Skin epidermis (tissue), 12 donors: ENCODE measurements around the gene RGL1.
A peak's percentile ranks its signal among the peaks of the same experiment; 100 is the strongest.

ENCODE experiments used
- H3K27ac ChIP-seq, 21 experiments: fragments of 200-600 bp; sonication (generic) in 11 of 21; one replicate each; pipeline ENCODE4 v1.5.0; 2020; ENCODE audit warnings: mild to moderate bottlenecking in 3 of 21, inconsistent platforms in 2 of 21, moderate library complexity in 2 of 21
- H3K4me3 ChIP-seq, 7 experiments: fragments of 200-600 bp; sonication (generic) in 2 of 7; one replicate each; pipeline ENCODE4 v1.5.0; 2020; ENCODE audit warnings: inconsistent platforms in 2 of 7, mild to moderate bottlenecking in 2 of 7, moderate library complexity in 1 of 7

Gene RGL1

DNA sequence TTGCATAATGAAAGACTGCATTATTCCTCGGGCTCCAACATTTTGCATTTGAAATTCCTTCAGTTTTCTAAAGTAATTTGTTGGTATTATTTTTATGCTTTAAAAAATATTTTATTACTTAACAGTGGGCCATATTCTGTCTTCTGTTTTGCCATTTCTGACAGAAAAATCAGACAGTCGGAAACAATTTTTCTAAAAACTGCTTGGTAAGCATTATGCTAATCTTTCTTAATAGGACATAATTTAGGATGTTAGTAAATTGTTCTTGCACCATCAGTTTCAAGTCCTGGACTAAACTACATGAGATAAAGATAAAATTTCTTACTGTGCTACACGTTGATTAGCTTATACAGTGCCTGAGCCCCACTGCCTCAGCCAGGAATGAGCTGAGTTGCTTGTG, 11.2 kb downstream of the RGL1 start:
- Histone ChIP-seq H3K4me3 (no peak overlapping the region), H3K27ac (no peak overlapping the region)

DNA sequence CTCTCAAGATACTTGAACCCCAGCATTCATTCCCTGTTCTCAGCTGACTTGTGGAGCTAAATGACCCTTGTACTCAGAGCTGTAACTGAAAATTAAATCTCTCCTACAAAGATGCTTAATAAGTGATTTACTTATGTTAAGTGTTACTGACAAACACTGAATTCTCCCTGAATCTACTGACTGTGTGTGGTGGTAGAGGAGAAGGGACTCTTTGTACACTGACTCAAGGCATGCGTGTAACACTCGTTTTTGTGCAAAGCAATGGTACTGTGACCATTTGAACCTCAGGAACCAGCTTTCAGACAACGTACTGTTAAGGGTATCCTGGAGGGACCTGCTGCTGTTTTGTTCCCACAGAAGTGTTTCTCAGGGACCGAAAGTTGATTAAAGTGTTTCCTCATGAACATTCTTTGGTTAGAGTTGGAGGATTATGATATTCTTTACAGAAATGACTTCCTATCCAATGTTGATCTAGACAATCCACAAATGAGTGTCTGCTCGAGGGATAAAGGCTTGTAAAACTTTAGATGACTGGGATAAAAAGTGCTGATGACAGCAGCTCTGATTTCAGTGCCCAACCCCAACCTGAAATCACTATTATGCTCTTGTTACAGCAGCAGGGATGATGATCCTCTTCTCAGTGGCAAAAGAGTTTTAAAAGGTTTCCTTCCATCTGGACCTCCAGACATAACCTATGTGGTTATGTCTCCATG, 12.8 kb downstream of the RGL1 start:
- no peak overlapping the region for H3K4me3 ChIP-seq
- H3K27ac ChIP-seq = peak overlapping the region in 6 of 21 experiments; percentile 10 to 32 (median 26)

DNA sequence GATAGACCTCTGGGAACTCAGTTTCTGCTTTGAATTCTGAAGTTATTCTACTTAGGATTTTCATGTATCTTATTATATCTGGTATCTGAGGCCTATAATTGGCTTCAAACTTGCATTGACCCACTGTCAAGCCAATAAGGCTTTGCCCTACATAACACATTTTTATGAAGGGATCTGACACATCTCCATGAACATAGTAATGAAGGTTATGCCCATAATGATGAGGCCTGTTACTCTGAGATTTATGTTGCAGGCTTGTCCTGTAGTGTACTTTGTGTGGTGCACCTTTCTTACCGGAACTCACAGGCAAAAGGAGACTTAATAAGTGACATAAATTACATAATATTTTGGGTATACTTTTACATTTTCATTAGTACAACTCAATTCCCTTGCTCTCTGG, 14.1 kb downstream of the RGL1 start:
- Histone ChIP-seq H3K4me3 (no peak overlapping the region), H3K27ac (no peak overlapping the region)

- Histone ChIP-seq H3K4me3 (no peak overlapping the region), H3K27ac (peak overlapping the region in 8 of 21 experiments; percentile 8 to 59 (median 46))
These were observed 16.5 kb downstream of the RGL1 start for GRCh38 chr1:183821309-183821888.

DNA sequence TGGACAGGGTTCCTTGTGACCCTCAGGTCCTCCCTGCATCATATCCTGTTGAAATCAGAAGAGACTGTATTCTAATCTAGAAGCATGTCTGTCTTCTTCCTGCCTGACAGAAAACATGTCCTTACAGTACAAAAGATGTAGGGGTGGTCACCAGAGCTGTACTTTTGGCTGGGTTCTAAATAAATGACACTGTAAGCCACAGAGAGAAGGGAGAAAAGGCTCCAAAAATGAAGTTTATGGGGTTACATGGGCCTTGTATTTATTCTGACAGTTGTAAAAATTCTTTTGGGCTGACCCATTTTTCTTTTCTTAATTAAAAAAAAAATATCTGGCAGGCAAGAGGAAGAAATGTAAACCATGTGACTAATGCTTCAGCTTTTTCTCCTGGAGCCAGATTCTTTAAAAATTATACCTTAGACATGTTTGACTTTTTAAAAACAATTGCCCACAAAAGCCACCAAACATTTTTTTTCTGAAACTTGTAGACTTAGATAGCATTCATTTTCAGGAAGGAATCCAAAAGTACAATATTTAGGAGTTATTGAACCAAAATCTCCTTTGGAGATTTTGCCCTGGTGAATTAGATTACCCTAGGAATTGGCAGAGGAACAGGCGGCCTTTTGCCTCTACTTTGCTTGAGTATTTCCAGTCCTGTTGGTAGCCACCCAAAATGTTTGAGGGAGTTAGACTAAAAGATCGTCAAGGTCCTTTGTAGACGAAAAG, 17.1 kb downstream of the RGL1 start:
- peak overlapping the region in 10 of 21 experiments; percentile 1 to 59 (median 46) for H3K27ac ChIP-seq
- no peak overlapping the region for H3K4me3 ChIP-seq

GRCh38 chr1:183824291-183824690, 19.4 kb downstream of the RGL1 start:
- no peak overlapping the region for H3K27ac ChIP-seq
- no peak overlapping the region for H3K4me3 ChIP-seq

DNA sequence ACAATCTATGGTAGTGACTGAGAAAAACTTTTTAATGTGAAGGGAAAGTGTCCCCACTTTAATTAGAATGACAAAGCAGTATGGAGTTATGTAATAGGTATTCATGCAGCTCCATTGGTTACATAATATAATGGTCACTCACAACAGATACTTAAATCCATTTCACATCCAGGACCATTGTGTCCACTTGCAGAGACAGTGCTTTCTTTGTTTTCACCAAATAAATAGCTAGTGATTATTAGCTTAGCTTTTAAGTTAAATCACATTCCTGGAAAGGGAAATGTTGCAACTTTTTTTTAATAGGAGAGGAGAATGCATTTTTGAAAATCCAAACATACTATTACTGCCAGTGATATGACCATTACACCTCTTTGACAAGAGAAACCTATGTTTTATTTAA, 22.9 kb downstream of the RGL1 start:
- Histone ChIP-seq H3K27ac (no peak overlapping the region), H3K4me3 (no peak overlapping the region)

DNA sequence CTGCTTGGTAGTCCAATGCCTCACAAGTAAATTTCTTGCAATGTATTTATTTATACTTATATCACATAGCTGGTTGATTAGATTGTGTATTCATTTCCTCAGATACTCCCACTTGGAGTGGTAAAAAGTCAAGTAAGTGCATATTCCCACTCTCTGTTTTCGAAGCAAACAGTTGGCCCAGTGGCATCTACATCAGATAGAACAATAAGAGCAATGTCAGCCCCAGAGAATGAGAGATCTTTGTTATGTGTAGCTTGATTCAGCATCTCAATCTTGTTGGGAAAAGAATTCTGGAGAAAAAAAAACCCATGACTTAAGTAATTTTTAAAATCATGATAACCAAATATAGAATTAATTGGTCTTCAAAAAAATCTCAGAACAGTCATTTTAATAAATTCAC, 25.5 kb downstream of the RGL1 start:
- Histone ChIP-seq H3K27ac (no peak overlapping the region), H3K4me3 (no peak overlapping the region)

GRCh38 chr1:183831311-183831710, 26.4 kb downstream of the RGL1 start:
- Histone ChIP-seq H3K4me3 (no peak overlapping the region), H3K27ac (no peak overlapping the region)

- no peak overlapping the region for H3K4me3 ChIP-seq
- no peak overlapping the region for H3K27ac ChIP-seq
These were observed 27.5 kb downstream of the RGL1 start for GRCh38 chr1:183832459-183832858.

DNA sequence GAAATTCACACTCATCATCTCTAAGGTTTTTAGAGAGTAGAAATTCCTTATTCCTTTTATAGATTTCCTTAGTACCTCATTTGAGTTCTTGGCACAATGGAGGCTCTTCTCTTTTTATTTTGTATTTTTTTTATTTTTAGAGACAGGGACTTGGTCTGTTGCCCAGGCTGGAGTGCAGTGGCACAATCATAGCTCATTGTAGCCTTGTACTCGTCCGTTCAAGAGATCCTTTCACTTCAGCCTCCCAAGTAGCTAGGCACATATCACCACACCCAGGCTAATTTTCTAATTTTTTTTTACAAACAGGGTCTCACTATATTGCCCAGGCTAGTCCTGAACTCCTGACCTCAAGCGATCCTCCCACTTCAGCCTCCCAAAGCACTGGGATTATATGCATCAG, 29.6 kb downstream of the RGL1 start:
- H3K4me3 ChIP-seq = no peak overlapping the region
- H3K27ac ChIP-seq = no peak overlapping the region

DNA sequence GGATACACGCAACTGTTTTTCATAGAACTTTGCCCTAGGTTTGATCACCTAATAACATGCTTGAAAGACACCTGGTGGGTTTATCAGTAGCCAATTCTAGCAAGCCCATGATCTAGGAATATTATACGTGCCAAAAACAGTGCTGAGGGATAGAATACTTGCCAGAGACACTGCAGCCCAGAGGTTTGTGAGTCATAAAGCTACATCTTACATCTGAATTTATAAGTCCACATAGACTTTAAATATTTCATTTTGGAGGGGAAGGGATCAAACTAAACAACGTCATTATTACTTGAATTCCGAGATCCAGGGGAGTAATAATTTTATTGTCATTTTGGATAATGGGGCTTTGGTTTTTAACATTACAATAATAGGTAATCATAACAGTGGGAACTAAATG, 31.7 kb downstream of the RGL1 start:
- Histone ChIP-seq H3K4me3 (no peak overlapping the region), H3K27ac (no peak overlapping the region)

- H3K4me3 ChIP-seq = no peak overlapping the region
- no peak overlapping the region for H3K27ac ChIP-seq
These were observed 32.1 kb downstream of the RGL1 start for GRCh38 chr1:183837062-183837461.

- peak overlapping the region in 1 of 21 experiments; percentile 13 for H3K27ac ChIP-seq
- H3K4me3 ChIP-seq = no peak overlapping the region
These were observed 33.3 kb downstream of the RGL1 start for GRCh38 chr1:183838221-183838620.

DNA sequence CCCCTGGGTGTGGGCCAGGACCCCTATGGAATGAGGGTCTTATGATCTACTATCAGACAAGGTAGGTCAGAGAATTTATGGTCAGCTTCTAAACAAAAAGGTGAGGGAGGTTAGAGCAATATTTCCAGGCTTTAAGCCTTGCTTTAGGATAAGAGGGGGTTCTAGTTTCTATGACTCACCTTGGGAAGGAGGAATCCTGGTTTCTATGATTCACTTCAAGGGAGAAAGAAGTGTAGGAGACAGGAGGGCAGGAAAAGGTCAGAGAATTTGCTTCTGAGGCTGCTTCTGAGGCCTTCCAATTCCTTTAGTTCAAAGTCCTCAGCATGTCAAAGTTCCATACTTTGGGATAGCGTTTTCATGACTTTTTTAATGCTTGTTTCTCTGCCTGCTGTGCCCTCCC, 35.2 kb downstream of the RGL1 start:
- H3K27ac ChIP-seq = peak overlapping the region in 1 of 21 experiments; percentile 32

GRCh38 chr1:183841550-183841949, 36.6 kb downstream of the RGL1 start:
- no peak overlapping the region for H3K4me3 ChIP-seq
- peak overlapping the region in 7 of 21 experiments; percentile 0 to 69 (median 60) for H3K27ac ChIP-seq

More for the DNA sequence above, 35.2 kb downstream of the RGL1 start:
- H3K4me3 ChIP-seq = no peak overlapping the region

- Histone ChIP-seq H3K4me3 (no peak overlapping the region), H3K27ac (peak overlapping the region in 16 of 21 experiments; percentile 0 to 70 (median 42))
These were observed 37.3 kb downstream of the RGL1 start for GRCh38 chr1:183841950-183842794.

DNA sequence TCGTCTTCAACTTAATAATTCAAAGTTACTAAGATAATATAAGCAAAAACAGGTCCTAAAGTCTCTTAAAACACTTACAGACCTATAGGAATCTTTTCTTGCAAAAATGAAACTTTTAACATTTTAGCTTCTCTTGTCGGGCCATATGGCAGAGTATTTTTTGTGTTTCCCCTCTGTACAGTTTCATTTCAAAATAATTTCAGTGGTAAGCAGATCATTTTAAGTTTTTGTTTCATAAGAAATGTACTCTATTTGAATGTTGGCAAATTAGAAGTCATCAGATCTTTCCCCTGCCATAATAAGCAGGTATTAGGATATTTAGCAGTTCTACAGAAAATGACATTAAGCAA, 37.9 kb downstream of the RGL1 start:
- peak overlapping the region in 15 of 21 experiments; percentile 0 to 70 (median 48) for H3K27ac ChIP-seq

DNA sequence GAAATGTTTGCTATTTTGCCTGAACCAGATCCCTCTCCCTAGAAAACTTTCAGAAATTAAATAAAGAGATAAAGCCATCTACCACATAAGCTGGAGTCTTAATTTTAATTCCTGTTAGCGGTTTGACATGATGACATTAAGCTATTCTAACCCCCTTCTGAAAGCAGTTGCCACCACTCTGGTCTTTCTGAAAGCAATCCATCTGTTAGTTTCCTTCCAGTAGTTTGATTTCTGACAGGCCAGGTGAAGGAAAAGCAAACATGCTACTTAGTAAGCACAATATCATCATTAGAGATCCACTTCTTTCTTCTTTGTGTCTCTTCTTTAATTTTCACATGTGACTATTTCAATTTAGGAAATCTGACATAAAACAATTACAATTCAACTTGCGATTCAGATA, 39.9 kb downstream of the RGL1 start:
- Histone ChIP-seq H3K4me3 (no peak overlapping the region), H3K27ac (no peak overlapping the region)

More for the DNA sequence above, 37.9 kb downstream of the RGL1 start:
- H3K4me3 ChIP-seq = no peak overlapping the region

DNA sequence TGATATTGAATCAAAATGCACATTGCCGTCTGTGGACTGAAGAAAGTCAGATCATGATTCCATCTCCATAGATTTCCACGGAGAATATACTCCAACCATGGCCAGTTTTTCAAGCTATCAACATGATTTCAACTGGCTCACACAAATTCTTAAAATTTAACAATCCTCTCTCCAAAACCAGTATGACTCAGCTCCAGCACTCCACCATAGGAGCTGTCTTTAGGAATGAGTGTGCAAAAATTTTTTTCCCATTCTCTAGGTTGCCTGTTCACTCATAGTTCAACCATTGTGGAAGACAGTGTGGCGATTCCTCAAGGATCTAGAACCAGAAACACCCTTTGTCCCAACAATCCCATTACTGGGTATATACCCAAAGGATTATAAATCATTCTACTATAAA, 40.8 kb downstream of the RGL1 start:
- no peak overlapping the region for H3K27ac ChIP-seq

More for the DNA sequence above, 40.8 kb downstream of the RGL1 start:
- no peak overlapping the region for H3K4me3 ChIP-seq
